Common myeloid progenitor, CD34-positive (primary cell): ENCODE measurements around the gene NEDD9.
A peak's percentile ranks its signal among the peaks of the same experiment; 100 is the strongest.

ENCODE experiments used
- CTCF ChIA-PET: fragments of 350-600 bp; sonication (Branson Sonifier 250); formaldehyde crosslinking; loops from one replicate; lab custom pipeline; 2021; ENCODE audit warnings: antibody characterized with exemption; lab: Charles Lee
- POLR2A ChIA-PET: fragments of 350-600 bp; sonication (Branson Sonifier 250); formaldehyde crosslinking; loops from one replicate; lab custom pipeline; 2021; ENCODE audit warnings: antibody characterized with exemption; lab: Charles Lee
- DNase-seq, 3 donors: peaks; one replicate each; pipeline versions ENCODE4 v3.0.0 to v3.0.0-alpha.2; 2013
- H3K27ac ChIP-seq, 2 experiments: 1 replicate in 1 of 2; 2 replicates in 1 of 2; pipeline ENCODE4 v1.7.0; 2013; ENCODE audit warnings: inconsistent platforms in 2 of 2, low read length in 2 of 2, mild to moderate bottlenecking in 2 of 2, low read depth in 1 of 2, moderate library complexity in 1 of 2; ENCODE audit not compliant: severe bottlenecking in 2 of 2, insufficient read depth in 1 of 2, poor library complexity in 1 of 2
- H3K27me3 ChIP-seq, 5 experiments: replicated peaks in 2 of 5; 1 replicate in 3 of 5; 2 replicates in 2 of 5; pipeline versions ENCODE4 v1.6.1 to v1.7.0; 2013; ENCODE audit warnings: low read length in 4 of 5, mild to moderate bottlenecking in 2 of 5, moderate library complexity in 2 of 5, inconsistent platforms in 1 of 5; ENCODE audit not compliant: insufficient read depth in 5 of 5, control insufficient read depth in 4 of 5
- H3K36me3 ChIP-seq, 4 experiments: 1 replicate in 2 of 4; 2 replicates in 2 of 4; pipeline versions ENCODE4 v1.6.1 to v1.7.0; 2013; ENCODE audit warnings: low read length in 3 of 4, control low read depth in 1 of 4, mild to moderate bottlenecking in 1 of 4; ENCODE audit not compliant: control insufficient read depth in 4 of 4, insufficient read depth in 4 of 4
- H3K4me1 ChIP-seq, 4 experiments: 1 replicate in 3 of 4; 2 replicates in 1 of 4; pipeline versions ENCODE4 v1.6.1 to v1.7.1; 2013; ENCODE audit warnings: low read length in 3 of 4, mild to moderate bottlenecking in 3 of 4, control low read depth in 1 of 4, inconsistent platforms in 1 of 4, moderate library complexity in 1 of 4; ENCODE audit not compliant: control insufficient read depth in 4 of 4, insufficient read depth in 4 of 4; ENCODE audit errors: control extremely low read depth in 1 of 4
- H3K4me3 ChIP-seq, 7 experiments: 1 replicate in 4 of 7; 2 replicates in 3 of 7; pipeline versions ENCODE4 v1.5.1 to v1.7.0; 2013; ENCODE audit warnings: mild to moderate bottlenecking in 7 of 7, low read length in 6 of 7, moderate library complexity in 6 of 7, inconsistent platforms in 2 of 7, low read depth in 2 of 7, control low read depth in 1 of 7; ENCODE audit not compliant: insufficient read depth in 4 of 7, control insufficient read depth in 1 of 7; ENCODE audit errors: extremely low read depth in 1 of 7
- H3K9me3 ChIP-seq, 5 experiments: 1 replicate in 4 of 5; 2 replicates in 1 of 5; pipeline versions ENCODE4 v1.6.1 to v1.7.1; 2013; ENCODE audit warnings: low read length in 4 of 5, mild to moderate bottlenecking in 2 of 5, inconsistent platforms in 1 of 5, low read depth in 1 of 5, moderate library complexity in 1 of 5; ENCODE audit not compliant: control insufficient read depth in 4 of 5, insufficient read depth in 2 of 5; ENCODE audit errors: control extremely low read depth in 1 of 5
- WGBS: methylation state at CpG from one replicate; pipeline ENCODE4 v1.1.5; 2013; ENCODE audit not compliant: insufficient coverage; 5-methylcytosine and 5-hydroxymethylcytosine counted together

NEDD9 gene

GRCh38 chr6:11233673-11234573, 1.5 kb upstream of the NEDD9 start:
- H3K27ac ChIP-seq = no peak overlapping the region
- H3K36me3 ChIP-seq = no peaks in the 10 kb centered on the region
- ChIA-PET POLR2A (interaction anchor here (0.6 kb wide), 1 partner anchor 12 kb away, joined by 3 read pairs; no protein-coding TSS in a partner anchor), CTCF (no interaction called here)
- DNase-seq = no peak
- 96% methylated on average over 10 of the region's 11 CpGs for WGBS
- H3K4me3 ChIP-seq = peak overlapping the region in 3 of 7 experiments; percentile 75 to 94 (median 76)
- H3K9me3 ChIP-seq = no peaks in the 10 kb centered on the region
- H3K4me1 ChIP-seq = peaks cover 0 to 33% (median 29%) of the 10 kb centered on the region in 4 experiments
- H3K27me3 ChIP-seq = no peaks in the 10 kb centered on the region

DNA sequence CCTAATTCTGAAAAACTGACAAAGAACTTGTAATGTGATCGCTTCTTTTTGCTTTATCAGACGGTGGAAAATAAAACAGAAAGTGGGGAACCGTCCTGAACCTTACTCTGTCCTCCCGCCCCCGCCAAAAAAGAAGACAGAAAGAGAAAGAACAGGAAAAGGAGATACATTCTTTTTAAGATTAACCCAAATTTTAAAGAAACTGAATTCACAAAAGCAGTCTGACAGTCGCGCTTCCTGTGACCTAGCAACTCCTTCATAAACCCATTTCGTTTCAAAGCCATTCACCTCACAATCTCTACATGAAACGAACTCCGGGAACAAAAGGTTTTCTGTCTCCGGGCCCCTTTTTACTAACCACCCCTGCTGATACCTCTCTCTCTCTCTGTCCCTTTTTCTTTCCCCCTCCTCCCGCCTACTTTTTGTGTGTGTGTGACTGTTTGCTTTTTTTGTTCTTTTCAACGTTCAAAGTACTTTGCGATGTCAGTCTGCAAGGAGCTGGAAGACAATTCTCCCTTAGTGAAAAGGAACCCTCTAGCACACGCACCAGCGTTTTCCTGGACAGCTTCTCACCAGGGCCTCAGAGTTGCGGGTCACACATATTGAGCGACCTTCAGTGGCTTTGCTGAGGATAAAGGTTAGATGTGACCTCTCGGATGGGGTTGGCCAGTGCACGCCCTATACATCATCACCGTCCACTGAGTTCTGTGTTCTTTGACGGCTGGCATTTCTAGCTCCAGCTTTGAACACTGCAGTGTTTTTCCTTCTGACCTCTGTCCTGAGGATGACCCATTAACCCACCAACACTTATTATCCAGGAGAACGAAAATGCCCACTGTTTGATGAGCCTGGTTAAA, 530 bp upstream of the NEDD9 start:
- H3K36me3 ChIP-seq = no peaks in the 10 kb centered on the region
- no peaks in the 10 kb centered on the region for H3K9me3 ChIP-seq
- no peak for DNase-seq
- ChIA-PET POLR2A (no interaction called here), CTCF (interaction anchor here (0.8 to 2.6 kb wide), 3 partner anchors 11 to 264 kb away, joined by 3 to 10 read pairs (median 4); no protein-coding TSS in a partner anchor)
- WGBS = 31% methylated on average over 17 of the region's 23 CpGs
- peak overlapping the region; percentile 41 to 94 (median 75) for H3K4me3 ChIP-seq
- H3K27me3 ChIP-seq = no peaks in the 10 kb centered on the region
- H3K4me1 ChIP-seq = peaks cover 0 to 33% (median 29%) of the 10 kb centered on the region in 4 experiments
- H3K27ac ChIP-seq = peak overlapping the region; percentile 77 to 88

GRCh38 chr6:11231564-11232192, 790 bp downstream of the NEDD9 start:
- no peak for DNase-seq
- Histone ChIP-seq H3K4me3 (peak overlapping the region in 6 of 7 experiments; percentile 73 to 94 (median 76)), H3K27me3 (no peaks in the 10 kb centered on the region), H3K27ac (no peak overlapping the region), H3K36me3 (no peaks in the 10 kb centered on the region), H3K9me3 (no peaks in the 10 kb centered on the region), H3K4me1 (peaks cover 0 to 27% (median 25%) of the 10 kb centered on the region in 4 experiments)
- WGBS = 47% methylated on average over 5 of the region's 6 CpGs
- ChIA-PET POLR2A (interaction anchor here (0.6 kb wide), 1 partner anchor 422 kb away, joined by 3 read pairs; no protein-coding TSS in a partner anchor), CTCF (interaction anchor here (0.5 to 2.6 kb wide), 4 partner anchors 10 to 1634 kb away, joined by 3 to 10 read pairs (median 4); no protein-coding TSS in a partner anchor)

DNA sequence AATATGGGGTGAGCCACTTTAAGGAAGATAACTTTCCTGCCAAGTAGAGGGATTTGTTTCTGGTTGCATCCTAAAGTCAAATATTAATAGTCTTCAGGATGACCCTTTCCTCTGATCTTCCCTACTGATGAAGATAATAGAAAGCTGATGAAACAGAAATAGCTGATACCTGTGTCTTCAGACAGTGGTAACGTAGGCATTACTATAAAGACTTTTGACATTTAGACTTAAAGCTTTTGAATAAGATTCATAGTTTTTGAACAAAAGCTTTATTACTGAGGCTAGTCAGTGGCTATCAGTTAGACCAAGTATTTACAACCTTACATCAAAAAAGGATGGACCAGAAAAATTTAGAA, 1.4 kb downstream of the NEDD9 start:
- ChIA-PET POLR2A (no interaction called here), CTCF (interaction anchor here (0.5 to 2.6 kb wide), 5 partner anchors 9 to 1635 kb away, joined by 3 to 10 read pairs (median 5); no protein-coding TSS in a partner anchor)
- H3K27ac ChIP-seq = no peak overlapping the region
- peaks cover 0 to 21% (median 19%) of the 10 kb centered on the region in 4 experiments for H3K4me1 ChIP-seq
- no peak for DNase-seq
- no peak overlapping the region for H3K4me3 ChIP-seq
- H3K27me3 ChIP-seq = no peaks in the 10 kb centered on the region
- no peaks in the 10 kb centered on the region for H3K9me3 ChIP-seq
- H3K36me3 ChIP-seq = no peaks in the 10 kb centered on the region
- WGBS = no CpG with 5 or more reads among the region's 1 CpG

GRCh38 chr6:11230158-11231107, 2.0 kb downstream of the NEDD9 start:
- Histone ChIP-seq H3K4me1 (peaks cover 0 to 19% (median 15%) of the 10 kb centered on the region in 4 experiments), H3K27me3 (no peaks in the 10 kb centered on the region), H3K27ac (no peak overlapping the region), H3K9me3 (no peaks in the 10 kb centered on the region), H3K4me3 (no peak overlapping the region), H3K36me3 (no peaks in the 10 kb centered on the region)
- no peak for DNase-seq
- POLR2A ChIA-PET = no interaction called here
- CTCF ChIA-PET = interaction anchor here (0.7 to 2.6 kb wide), 4 partner anchors 8 to 86 kb away, joined by 3 to 10 read pairs (median 5); no protein-coding TSS in a partner anchor
- 97% methylated on average over 6 of the region's 9 CpGs for WGBS

- ChIA-PET CTCF (interaction anchor here (1.0 to 1.8 kb wide), 2 partner anchors 15 to 87 kb away, joined by 4 to 6 read pairs; no protein-coding TSS in a partner anchor), POLR2A (no interaction called here)
- H3K9me3 ChIP-seq = no peaks in the 10 kb centered on the region
- 100% methylated on average over 4 of the region's 5 CpGs for WGBS
- no peak for DNase-seq
- no peak overlapping the region for H3K27ac ChIP-seq
- no peaks in the 10 kb centered on the region for H3K27me3 ChIP-seq
- peaks cover 0 to 19% (median 18%) of the 10 kb centered on the region in 4 experiments for H3K4me1 ChIP-seq
- no peaks in the 10 kb centered on the region for H3K36me3 ChIP-seq
- no peak overlapping the region for H3K4me3 ChIP-seq
These were observed 2.8 kb downstream of the NEDD9 start for GRCh38 chr6:11229655-11230046.
